Thymus (tissue), 11 donors: ENCODE measurements around the gene DDIT3. TPM values are rescaled to one million over a fixed set of nuclear protein-coding genes. Genes with fewer than 3 reads are reported as not detected.
A peak's percentile ranks its signal among the peaks of the same experiment; 100 is the strongest.

ENCODE experiments used
- DNase-seq, 9 donors: peaks; one replicate each; pipeline ENCODE4 v3.0.0-alpha.2; 2013; ENCODE audit warnings: low spot score in 9 of 9, low read depth in 6 of 9, missing footprints in 1 of 9
- H3K27ac ChIP-seq, 2 donors: one replicate each; pipeline ENCODE4 v1.5.1; 2013; ENCODE audit warnings: control low read depth in 1 of 2, low read depth in 1 of 2, low read length in 1 of 2, mild to moderate bottlenecking in 1 of 2, moderate library complexity in 1 of 2
- H3K27me3 ChIP-seq, 2 donors: one replicate each; pipeline ENCODE4 v1.5.1; 2013; ENCODE audit warnings: low read length in 1 of 2; ENCODE audit not compliant: control insufficient read depth in 2 of 2, insufficient read depth in 1 of 2
- H3K36me3 ChIP-seq, 2 donors: one replicate each; pipeline ENCODE4 v1.5.1; 2013; ENCODE audit warnings: low read length in 1 of 2, mild to moderate bottlenecking in 1 of 2, moderate library complexity in 1 of 2; ENCODE audit not compliant: control insufficient read depth in 2 of 2, insufficient read depth in 2 of 2
- H3K4me1 ChIP-seq, 2 donors: one replicate each; pipeline ENCODE4 v1.5.1; 2013; ENCODE audit warnings: low read length in 2 of 2; ENCODE audit not compliant: control insufficient read depth in 2 of 2, insufficient read depth in 2 of 2
- H3K4me3 ChIP-seq, 2 donors: one replicate each; pipeline ENCODE4 v1.5.1; 2013; ENCODE audit warnings: low read length in 2 of 2, control low read depth in 1 of 2, mild to moderate bottlenecking in 1 of 2
- H3K9me3 ChIP-seq, 2 donors: one replicate each; pipeline ENCODE4 v1.5.1; 2013; ENCODE audit warnings: low read length in 1 of 2, mild to moderate bottlenecking in 1 of 2; ENCODE audit not compliant: control insufficient read depth in 2 of 2, insufficient read depth in 1 of 2
- WGBS: extraction: QIAGEN DNeasy Blood & Tissue Kit; methylation state at CpG from one replicate; pipeline ENCODE4 v1.1.7; 2013; 5-methylcytosine and 5-hydroxymethylcytosine counted together
- polyA plus RNA-seq: library from polyadenylated mRNA; stranded (reverse); fragments of 200-250 nt; gene quantifications from one replicate; pipeline ENCODE4 v1.2.3, GENCODE V29; 2013
- total RNA-seq: library from RNA; stranded (reverse); fragments of 120-200 nt; gene quantifications from one replicate; pipeline ENCODE4 v1.2.4, GENCODE V29; 2013
- donor health status: healthy.

Gene DDIT3
- total and polyA plus RNA-seq, 2 donors, result 25.0 to 43.4 TPM

GRCh38 chr12:57476993-57477709, 43.2 kb downstream of the DDIT3 start:
- Histone ChIP-seq H3K4me1 (peaks cover 31 to 68% of the 10 kb centered on the region in 2 donors), H3K27me3 (peaks cover 0 to 18% of the 10 kb centered on the region in 2 donors), H3K4me3 (peak overlapping the region; percentile 84 to 89), H3K36me3 (peaks cover 32 to 33% of the 10 kb centered on the region in 2 donors), H3K27ac (peak overlapping the region; percentile 92 to 95), H3K9me3 (no peaks in the 10 kb centered on the region)
- WGBS, result 7% methylated on average over 15 of the region's 15 CpGs
- DNase-seq, result peak in 2 of 9 donors; percentile 39 to 66

GRCh38 chr12:57476162-57476992, 43.9 kb downstream of the DDIT3 start:
- DNase-seq, result peak in 3 of 9 donors; percentile 69 to 77 (median 72)
- Histone ChIP-seq H3K27ac (peak overlapping the region; percentile 92 to 95), H3K27me3 (peaks cover 0 to 18% of the 10 kb centered on the region in 2 donors), H3K36me3 (peaks cover 40 to 41% of the 10 kb centered on the region in 2 donors), H3K9me3 (no peaks in the 10 kb centered on the region), H3K4me1 (peaks cover 31 to 63% of the 10 kb centered on the region in 2 donors), H3K4me3 (peak overlapping the region; percentile 84 to 89)
- WGBS, result 3% methylated on average over 29 of the region's 29 CpGs

GRCh38 chr12:57475271-57476161, 44.8 kb downstream of the DDIT3 start:
- peaks cover 48 to 49% of the 10 kb centered on the region in 2 donors for H3K36me3 ChIP-seq
- DNase-seq, result no peak
- peaks cover 31 to 55% of the 10 kb centered on the region in 2 donors for H3K4me1 ChIP-seq
- H3K9me3 ChIP-seq, result no peaks in the 10 kb centered on the region
- peak overlapping the region in 1 of 2 donors; percentile 20 for H3K27ac ChIP-seq
- peak overlapping the region; percentile 84 to 89 for H3K4me3 ChIP-seq
- H3K27me3 ChIP-seq, result peaks cover 0 to 18% of the 10 kb centered on the region in 2 donors
- 62% methylated on average over 84 of the region's 84 CpGs for WGBS

- H3K27ac ChIP-seq, result no peak overlapping the region
- H3K36me3 ChIP-seq, result peaks cover 55 to 56% of the 10 kb centered on the region in 2 donors
- H3K4me3 ChIP-seq, result no peak overlapping the region
- WGBS, result 97% methylated on average over 7 of the region's 7 CpGs
- H3K4me1 ChIP-seq, result peaks cover 29 to 49% of the 10 kb centered on the region in 2 donors
- H3K27me3 ChIP-seq, result peaks cover 0 to 18% of the 10 kb centered on the region in 2 donors
- DNase-seq, result no peak
- no peaks in the 10 kb centered on the region for H3K9me3 ChIP-seq
Measured at GRCh38 chr12:57474862-57475261, 45.5 kb downstream of the DDIT3 start.

GRCh38 chr12:57474430-57474829, 45.9 kb downstream of the DDIT3 start:
- WGBS, result 90% methylated on average over 8 of the region's 8 CpGs
- H3K4me3 ChIP-seq, result no peak overlapping the region

GRCh38 chr12:57473886-57474285, 46.4 kb downstream of the DDIT3 start:
- H3K36me3 ChIP-seq, result peaks cover 64 to 66% of the 10 kb centered on the region in 2 donors
- H3K27me3 ChIP-seq, result peaks cover 0 to 18% of the 10 kb centered on the region in 2 donors
- H3K9me3 ChIP-seq, result no peaks in the 10 kb centered on the region
- 96% methylated on average over 5 of the region's 5 CpGs for WGBS
- no peak for DNase-seq
- H3K4me1 ChIP-seq, result peaks cover 19 to 39% of the 10 kb centered on the region in 2 donors
- H3K27ac ChIP-seq, result no peak overlapping the region
- H3K4me3 ChIP-seq, result no peak overlapping the region

More at GRCh38 chr12:57474430-57474829, 45.9 kb downstream of the DDIT3 start:
- Histone ChIP-seq H3K36me3 (peaks cover 59 to 60% of the 10 kb centered on the region in 2 donors), H3K27ac (no peak overlapping the region), H3K4me1 (peaks cover 25 to 44% of the 10 kb centered on the region in 2 donors), H3K9me3 (no peaks in the 10 kb centered on the region), H3K27me3 (peaks cover 0 to 18% of the 10 kb centered on the region in 2 donors)
- no peak for DNase-seq

GRCh38 chr12:57473392-57473791, 46.9 kb downstream of the DDIT3 start:
- DNase-seq, result no peak
- Histone ChIP-seq H3K4me3 (no peak overlapping the region), H3K36me3 (peaks cover 64 to 66% of the 10 kb centered on the region in 2 donors), H3K4me1 (peaks cover 14 to 34% of the 10 kb centered on the region in 2 donors), H3K27ac (no peak overlapping the region), H3K27me3 (peaks cover 0 to 18% of the 10 kb centered on the region in 2 donors), H3K9me3 (no peaks in the 10 kb centered on the region)
- WGBS, result 95% methylated on average over 3 of the region's 3 CpGs

- no peak overlapping the region for H3K4me3 ChIP-seq
- H3K27me3 ChIP-seq, result peaks cover 0 to 18% of the 10 kb centered on the region in 2 donors
- peaks cover 11 to 24% of the 10 kb centered on the region in 2 donors for H3K4me1 ChIP-seq
- H3K9me3 ChIP-seq, result no peaks in the 10 kb centered on the region
- 96% methylated on average over 3 of the region's 3 CpGs for WGBS
- peaks cover 64 to 69% of the 10 kb centered on the region in 2 donors for H3K36me3 ChIP-seq
- no peak for DNase-seq
- no peak overlapping the region for H3K27ac ChIP-seq
Measured at GRCh38 chr12:57472391-57472790, 47.9 kb downstream of the DDIT3 start.
